ENCODE measurements around the gene USF3.

The USF3 gene

DNA sequence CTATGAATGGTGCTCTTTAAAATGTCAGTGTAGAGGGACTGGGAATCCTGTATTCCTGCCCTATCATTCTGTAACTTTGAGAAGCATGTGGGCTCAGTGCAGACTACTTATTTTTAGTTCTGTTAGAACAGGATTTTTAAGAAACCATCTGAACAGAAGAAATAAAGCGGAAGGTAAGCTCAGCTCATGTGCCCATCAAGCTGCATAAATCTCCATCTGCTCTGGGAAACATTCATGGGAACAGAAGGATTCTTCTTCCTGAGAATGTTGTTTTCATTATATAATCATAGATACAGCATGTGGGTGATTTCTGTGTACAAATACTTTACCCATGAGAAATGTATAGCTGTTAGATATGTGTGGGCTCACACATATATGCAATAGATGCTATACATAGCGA, 94.2 kb downstream of the USF3 start:
- DNase-seq = no peak

DNA sequence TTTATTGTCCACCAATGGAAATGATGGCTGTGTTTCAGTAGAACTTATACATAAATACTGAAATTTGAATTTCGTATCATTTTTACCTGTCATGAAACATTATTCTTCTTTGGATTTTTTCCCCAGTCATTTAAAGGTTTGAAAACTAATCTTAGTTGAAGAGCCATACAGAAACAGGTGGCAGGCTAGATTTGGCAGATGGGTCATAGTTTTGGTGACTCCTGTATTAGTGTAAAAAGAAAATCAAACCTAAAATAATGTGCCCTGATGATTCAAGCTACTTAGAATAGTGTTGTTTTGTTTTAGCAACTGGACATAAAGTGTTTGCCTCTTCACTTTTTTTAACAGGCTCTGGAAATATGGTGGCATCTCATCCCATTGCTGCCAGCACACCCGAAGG, 95.2 kb downstream of the USF3 start:
- no peak for DNase-seq

- DNase-seq = no peak
Observed at GRCh38 chr3:113600418-113601182, 95.8 kb downstream of the USF3 start.
